ENCODE data around the gene ESYT1. TPM values are rescaled to one million over a fixed set of nuclear protein-coding genes. Genes with fewer than 3 reads are reported as not detected.

The ESYT1 gene
- total RNA-seq, 6 experiments from 2014 or later: 136 to 174 (median 151) TPM

DNA sequence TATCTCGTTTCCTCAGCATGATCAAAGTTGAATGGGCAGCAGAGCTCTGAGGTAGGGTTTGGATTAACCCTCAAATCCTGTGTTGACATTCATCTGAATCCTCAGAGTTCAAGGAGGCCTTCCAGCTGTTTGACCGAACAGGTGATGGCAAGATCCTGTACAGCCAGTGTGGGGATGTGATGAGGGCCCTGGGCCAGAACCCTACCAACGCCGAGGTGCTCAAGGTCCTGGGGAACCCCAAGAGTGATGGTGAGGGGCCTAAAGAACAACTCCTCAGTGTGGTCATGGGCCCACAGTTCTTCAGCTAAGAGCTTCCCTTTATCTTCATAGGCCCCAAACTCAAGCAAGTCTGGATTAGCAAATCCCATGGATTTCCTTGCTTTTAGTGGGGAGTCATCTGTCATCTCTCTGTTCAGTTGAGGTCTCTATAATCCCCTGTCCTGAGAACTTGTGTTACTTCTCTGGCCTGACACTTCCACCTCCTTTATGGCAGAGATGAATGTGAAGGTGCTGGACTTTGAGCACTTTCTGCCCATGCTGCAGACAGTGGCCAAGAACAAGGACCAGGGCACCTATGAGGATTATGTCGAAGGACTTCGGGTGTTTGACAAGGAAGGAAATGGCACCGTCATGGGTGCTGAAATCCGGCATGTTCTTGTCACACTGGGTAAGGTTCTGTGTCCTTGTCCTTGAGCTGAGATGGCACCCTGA is 31.6 kb downstream of the ESYT1 start:
- H3K27ac Mint-ChIP-seq: peak overlapping the region; percentile 96
- peak overlapping the region; percentile 98 for H3K4me3 Mint-ChIP-seq
- no peak for TF ChIP-seq CTCF (IDR thresholded peaks at IDR 0.05)
- H3K9me3 Mint-ChIP-seq: peaks cover 12% of the 10 kb centered on the region
- peaks cover 41% of the 10 kb centered on the region for H3K4me1 Mint-ChIP-seq (ENCODE audit: low read depth)
- peaks cover 31% of the 10 kb centered on the region for H3K27me3 Mint-ChIP-seq (ENCODE audit: insufficient read depth)
- no peak for DNase-seq
- H3K36me3 Mint-ChIP-seq (ENCODE audit: low read depth): peaks cover 57% of the 10 kb centered on the region

- H3K27me3 Mint-ChIP-seq (ENCODE audit: insufficient read depth): peaks cover 36% of the 10 kb centered on the region
- no peak for TF ChIP-seq CTCF (IDR thresholded peaks at IDR 0.05)
- H3K4me3 Mint-ChIP-seq: peak overlapping the region; percentile 98
- peak overlapping the region; percentile 96 for H3K27ac Mint-ChIP-seq
- H3K9me3 Mint-ChIP-seq: peaks cover 12% of the 10 kb centered on the region
- peaks cover 52% of the 10 kb centered on the region for H3K36me3 Mint-ChIP-seq (ENCODE audit: low read depth)
- peak; percentile 38 for DNase-seq
- H3K4me1 Mint-ChIP-seq (ENCODE audit: low read depth): peaks cover 41% of the 10 kb centered on the region
These were observed 32.2 kb downstream of the ESYT1 start for GRCh38 chr12:56160193-56160763.

DNA sequence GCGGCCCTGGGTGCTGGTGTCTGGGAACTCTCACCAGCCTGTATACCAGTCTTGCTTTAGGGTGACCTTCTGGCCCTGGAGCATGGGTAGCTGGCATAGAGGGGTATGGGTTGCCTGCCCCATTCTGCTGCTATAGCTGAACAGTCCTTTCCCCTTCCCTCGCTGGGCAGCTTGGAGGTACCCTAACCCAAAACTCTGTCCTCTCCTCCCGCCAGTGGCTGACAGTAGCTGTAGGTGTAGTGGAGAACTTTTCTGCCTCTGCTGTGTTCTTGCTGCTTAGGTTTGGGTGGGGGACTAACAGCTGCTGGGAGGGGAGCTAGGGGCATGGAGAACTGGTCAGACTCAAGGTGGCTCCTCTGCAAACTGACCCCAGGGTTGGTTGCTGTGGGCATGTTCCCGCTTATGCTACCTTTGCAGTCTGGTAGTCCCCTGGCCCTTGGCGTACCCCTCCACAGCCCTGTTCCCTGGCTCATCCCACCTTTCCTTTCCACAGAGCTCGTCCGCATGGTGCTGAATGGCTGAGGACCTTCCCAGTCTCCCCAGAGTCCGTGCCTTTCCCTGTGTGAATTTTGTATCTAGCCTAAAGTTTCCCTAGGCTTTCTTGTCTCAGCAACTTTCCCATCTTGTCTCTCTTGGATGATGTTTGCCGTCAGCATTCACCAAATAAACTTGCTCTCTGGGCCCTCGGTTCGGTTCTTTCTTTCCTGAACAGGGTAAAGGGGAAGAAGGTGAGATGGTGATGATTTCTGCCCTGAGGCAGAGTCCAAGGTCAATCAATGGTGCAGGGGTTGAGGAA is 33.0 kb downstream of the ESYT1 start:
- TF ChIP-seq CTCF (IDR thresholded peaks at IDR 0.05): no peak
- Mint-ChIP-seq H3K4me1 (ENCODE audit: low read depth) (peaks cover 41% of the 10 kb centered on the region), H3K27ac (peak overlapping the region; percentile 96), H3K36me3 (ENCODE audit: low read depth) (peaks cover 51% of the 10 kb centered on the region), H3K9me3 (peaks cover 12% of the 10 kb centered on the region), H3K4me3 (peak overlapping the region; percentile 98), H3K27me3 (ENCODE audit: insufficient read depth) (peaks cover 40% of the 10 kb centered on the region)
- no peak for DNase-seq

DNA sequence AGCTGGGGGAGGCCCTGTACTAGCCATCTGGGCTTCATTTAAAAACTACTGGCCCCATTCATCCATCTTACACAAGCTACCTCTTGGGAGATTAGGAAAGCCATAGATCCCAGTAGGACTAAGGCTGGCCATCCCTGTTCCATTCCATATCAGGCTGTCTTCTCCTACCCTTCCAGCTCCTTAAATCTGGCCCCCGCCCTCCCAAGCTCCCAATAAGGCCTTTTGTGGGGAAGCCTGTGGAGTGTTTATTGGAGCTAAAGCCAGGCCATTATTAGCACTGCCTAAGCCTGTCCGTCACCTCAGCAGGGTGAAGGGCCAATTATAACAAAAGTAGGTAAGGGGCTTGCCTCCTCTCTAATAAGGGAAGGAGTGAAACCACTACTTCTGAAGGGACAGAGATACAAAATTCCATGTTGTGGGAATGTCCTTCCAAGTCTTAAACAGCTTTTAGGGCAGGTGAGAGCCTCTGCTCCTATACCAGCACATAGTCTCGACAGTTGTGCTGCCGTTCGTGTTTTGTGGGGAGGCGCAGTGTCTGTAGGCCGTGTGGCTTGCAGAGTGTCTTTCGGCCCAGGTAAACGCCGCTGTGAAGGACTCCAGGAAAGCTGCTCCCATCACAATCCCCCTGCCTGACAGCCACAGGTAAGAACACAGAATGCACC is 33.8 kb downstream of the ESYT1 start:
- TF ChIP-seq CTCF (IDR thresholded peaks at IDR 0.05): no peak
- peaks cover 43% of the 10 kb centered on the region for H3K27me3 Mint-ChIP-seq (ENCODE audit: insufficient read depth)
- H3K36me3 Mint-ChIP-seq (ENCODE audit: low read depth): peaks cover 51% of the 10 kb centered on the region
- peak overlapping the region; percentile 98 for H3K4me3 Mint-ChIP-seq
- DNase-seq: no peak
- H3K4me1 Mint-ChIP-seq (ENCODE audit: low read depth): peaks cover 41% of the 10 kb centered on the region
- H3K27ac Mint-ChIP-seq: peak overlapping the region; percentile 96
- H3K9me3 Mint-ChIP-seq: peaks cover 12% of the 10 kb centered on the region
